Muscle of arm (tissue), 12 donors: ENCODE results near the gene S100A4. TPM values are rescaled to one million over a fixed set of nuclear protein-coding genes. Genes with fewer than 3 reads are reported as not detected.
"Not testable (repeated sequence)": the region's sequence is repeated elsewhere in the genome, so short reads cannot be mapped to it uniquely, and the experiment has no call there.

Source experiments
- DNase-seq: peaks from one replicate; pipeline ENCODE4 v3.0.0-alpha.2; 2013
- polyA plus RNA-seq, 12 donors: library from polyadenylated mRNA; unstranded; fragments of 120-200 nt; gene quantifications; one replicate each; pipeline ENCODE4 v1.2.1, GENCODE V29; 2013; ENCODE audit not compliant: insufficient read length in 12 of 12

Gene S100A4
- polyA plus RNA-seq, 12 donors, result 113 to 274 (median 192) TPM; not detected in 1

GRCh38 chr1:153536012-153536670, 9.5 kb downstream of the S100A4 start:
- peak; percentile 78 for DNase-seq

- DNase-seq, result no peak
Measured at GRCh38 chr1:153535242-153536011, 10.2 kb downstream of the S100A4 start, which contains the start of gene S100A6. Gene S100A6 (minus strand): TSS chr1:153535991. CDS start chr1:153535339, 652 bp downstream.

- DNase-seq, result no peak
Measured at GRCh38 chr1:153534925-153535241, 10.7 kb downstream of the S100A4 start.

GRCh38 chr1:153534226-153534924, 11.2 kb downstream of the S100A4 start:
- DNase-seq, result no peak

- no peak for DNase-seq
Measured at GRCh38 chr1:153533689-153534201, 11.9 kb downstream of the S100A4 start.

GRCh38 chr1:153532769-153533599, 12.6 kb downstream of the S100A4 start:
- DNase-seq, result peak; percentile 90

- no peak for DNase-seq
Measured at GRCh38 chr1:153532181-153532580, 13.4 kb downstream of the S100A4 start.

- no peak for DNase-seq
Measured at GRCh38 chr1:153531638-153532037, 14.0 kb downstream of the S100A4 start.

- DNase-seq, result no peak
Measured at GRCh38 chr1:153527683-153528040, 17.9 kb downstream of the S100A4 start.

GRCh38 chr1:153527023-153527682, 18.5 kb downstream of the S100A4 start:
- no peak for DNase-seq

- DNase-seq, result no peak
Measured at GRCh38 chr1:153526132-153526543, 19.5 kb downstream of the S100A4 start.

- no peak for DNase-seq
Measured at GRCh38 chr1:153525088-153525728, 20.4 kb downstream of the S100A4 start.

- DNase-seq, result not testable (repeated sequence)
Measured at GRCh38 chr1:153522353-153523048, 23.1 kb downstream of the S100A4 start.

- DNase-seq, result not testable (repeated sequence)
Measured at GRCh38 chr1:153521808-153522207, 23.8 kb downstream of the S100A4 start.

- DNase-seq, result no peak
Measured at GRCh38 chr1:153520818-153521476, 24.7 kb downstream of the S100A4 start.

GRCh38 chr1:153520137-153520691, 25.4 kb downstream of the S100A4 start:
- DNase-seq, result not testable (repeated sequence)

- no peak for DNase-seq
Measured at GRCh38 chr1:153519242-153519641, 26.4 kb downstream of the S100A4 start.

GRCh38 chr1:153515504-153516394, 29.9 kb downstream of the S100A4 start:
- DNase-seq, result no peak
